ENCODE data around the gene CECR2.

DNA sequence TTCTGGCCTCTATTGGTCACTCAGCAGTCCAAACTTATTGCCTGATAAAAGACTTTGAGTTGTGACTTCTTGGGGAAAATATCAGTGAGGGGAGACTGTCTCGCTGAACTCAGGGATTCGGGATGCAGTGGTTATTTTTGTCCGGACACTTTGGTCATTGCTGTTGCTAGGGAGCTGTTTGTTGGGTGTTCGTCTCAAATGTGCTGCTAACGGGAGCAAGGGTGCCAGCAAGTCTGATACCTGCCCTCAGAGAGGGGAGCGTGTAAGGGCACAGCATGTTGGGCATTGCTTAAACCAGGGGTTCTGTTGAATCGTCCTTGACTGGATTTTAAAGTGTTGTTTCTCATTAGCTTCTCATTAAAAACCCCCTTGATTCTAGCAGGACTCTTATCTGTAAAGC, 144.8 kb downstream of the CECR2 start:
- TF ChIP-seq EZH2phosphoT487 (IDR thresholded peaks at IDR 0.05; ENCODE audit: insufficient read depth, low read depth), result no peak
- no peak for TF ChIP-seq EZH2 (IDR thresholded peaks at IDR 0.05; ENCODE audit: insufficient read depth, poor library complexity, severe bottlenecking)

Measured in GM23248 (cell line).